Measurements from ENCODE around the gene CPA4.
"Not testable (repeated sequence)": the region's sequence is repeated elsewhere in the genome, so short reads cannot be mapped to it uniquely, and the experiment has no call there.

CPA4 gene

DNA sequence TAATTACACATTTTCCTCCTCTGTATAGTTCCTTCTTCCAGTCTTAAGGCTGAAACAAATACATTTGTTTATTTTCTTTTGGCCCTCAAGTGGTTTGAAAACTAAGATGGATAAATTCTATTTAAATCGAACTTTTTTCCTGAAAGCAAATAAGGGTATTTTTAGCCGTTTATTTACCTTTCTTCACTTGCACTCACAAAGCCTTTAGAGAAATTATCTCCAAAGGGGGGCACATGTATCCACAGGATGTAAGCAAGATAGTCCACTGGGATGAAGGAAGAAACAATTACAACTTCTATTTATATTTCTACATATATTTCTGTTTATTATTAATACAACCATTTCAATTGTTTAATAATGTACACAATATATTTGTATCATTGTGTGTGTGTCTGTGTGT is 10.2 kb downstream of the CPA4 start:
- no peak for DNase-seq (ENCODE audit: low read depth)

DNA sequence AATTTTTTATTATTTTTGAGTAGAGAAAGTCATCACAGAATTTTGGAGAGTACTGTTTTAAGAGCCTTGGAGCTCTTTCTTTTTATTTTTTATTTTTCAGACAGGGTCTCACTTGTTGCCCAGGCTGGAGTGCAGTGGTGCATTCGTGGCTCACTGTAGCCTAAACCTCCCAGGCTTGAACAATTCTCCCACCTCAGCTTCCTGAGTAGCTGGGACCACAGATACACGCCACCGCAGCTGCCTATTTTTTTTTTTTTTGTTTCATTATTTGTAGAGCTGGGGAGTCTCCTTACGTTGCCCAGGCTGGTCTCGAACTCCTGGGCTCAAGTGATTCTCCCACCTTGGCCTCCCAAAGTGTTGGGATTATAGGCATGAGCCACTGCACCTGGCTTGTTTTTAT is 10.6 kb downstream of the CPA4 start:
- DNase-seq (ENCODE audit: low read depth): no peak

DNA sequence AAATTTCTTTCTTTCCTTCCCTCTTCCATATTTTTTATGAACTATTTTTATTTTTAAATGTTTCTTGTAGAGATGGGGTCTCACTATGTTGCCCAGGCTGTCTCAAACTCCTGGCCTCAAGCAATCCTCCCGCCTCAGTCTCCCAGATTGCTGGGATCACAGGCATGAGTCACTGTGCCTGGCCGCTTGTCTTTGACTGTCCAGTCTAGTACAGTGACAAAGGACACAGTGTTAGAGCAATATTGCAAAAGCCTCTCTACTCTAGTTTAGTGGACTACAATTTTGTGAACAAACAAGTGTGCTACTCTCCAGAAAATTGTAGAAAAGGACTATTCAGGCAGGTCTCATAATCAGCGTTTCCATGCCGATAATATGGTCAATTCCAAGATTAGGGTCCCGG is 11.0 kb downstream of the CPA4 start:
- no peak for DNase-seq (ENCODE audit: low read depth)

- no peak for DNase-seq (ENCODE audit: low read depth)
These were observed 11.9 kb downstream of the CPA4 start for GRCh38 chr7:130304878-130305277.

GRCh38 chr7:130305433-130306042 is 12.6 kb downstream of the CPA4 start:
- DNase-seq (ENCODE audit: low read depth): no peak

DNA sequence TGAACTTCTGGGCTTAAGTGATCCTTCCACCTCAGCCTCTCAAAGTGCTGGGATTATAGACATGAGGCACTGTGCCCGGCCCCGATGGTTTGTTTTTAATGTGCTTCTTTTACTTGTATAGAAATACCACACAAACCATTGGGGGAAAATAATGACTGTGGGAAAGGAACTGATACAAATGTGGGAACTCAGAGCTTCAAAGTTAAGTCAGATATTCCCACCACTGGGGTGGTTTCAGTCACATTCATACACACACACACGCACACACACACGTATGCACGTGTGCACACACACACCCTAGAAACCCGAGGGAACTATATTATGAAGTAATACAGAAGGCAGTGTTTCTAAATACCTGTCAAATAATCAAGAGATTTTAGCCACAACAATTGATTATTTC is 17.0 kb downstream of the CPA4 start:
- DNase-seq (ENCODE audit: low read depth): no peak

- DNase-seq (ENCODE audit: low read depth): no peak
These were observed 21.3 kb downstream of the CPA4 start for GRCh38 chr7:130314305-130314704.

DNA sequence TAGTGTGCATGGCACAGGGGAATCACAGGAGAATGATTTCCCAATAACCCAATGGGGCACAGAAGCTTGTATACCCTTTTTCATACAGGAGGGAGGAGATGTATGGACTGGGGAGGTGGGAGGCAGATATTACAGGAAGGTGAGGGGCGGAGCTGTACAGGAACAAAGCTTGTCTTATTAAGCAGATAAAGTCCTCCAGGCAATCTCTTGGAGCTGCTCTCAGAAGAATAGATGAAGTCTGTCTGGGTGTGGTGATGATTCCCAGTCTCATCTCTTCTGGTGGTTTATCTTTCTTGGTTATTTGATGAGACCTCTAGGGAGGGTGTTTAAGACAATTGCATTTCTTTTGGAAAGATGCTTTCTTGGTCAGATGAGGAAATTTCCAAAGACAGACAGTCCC is 26.6 kb downstream of the CPA4 start:
- no peak for DNase-seq (ENCODE audit: low read depth)

- DNase-seq (ENCODE audit: low read depth): not testable (repeated sequence)
These were observed 28.7 kb downstream of the CPA4 start for GRCh38 chr7:130321542-130322229.

DNA sequence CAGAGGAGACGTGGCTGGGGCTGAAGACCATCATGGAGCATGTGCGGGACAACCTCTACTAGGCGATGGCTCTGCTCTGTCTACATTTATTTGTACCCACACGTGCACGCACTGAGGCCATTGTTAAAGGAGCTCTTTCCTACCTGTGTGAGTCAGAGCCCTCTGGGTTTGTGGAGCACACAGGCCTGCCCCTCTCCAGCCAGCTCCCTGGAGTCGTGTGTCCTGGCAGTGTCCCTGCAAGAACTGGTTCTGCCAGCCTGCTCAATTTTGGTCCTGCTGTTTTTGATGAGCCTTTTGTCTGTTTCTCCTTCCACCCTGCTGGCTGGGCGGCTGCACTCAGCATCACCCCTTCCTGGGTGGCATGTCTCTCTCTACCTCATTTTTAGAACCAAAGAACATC is 29.7 kb downstream of the CPA4 start:
- DNase-seq (ENCODE audit: low read depth): no peak

- no peak for DNase-seq (ENCODE audit: low read depth)
These were observed 31.5 kb downstream of the CPA4 start for GRCh38 chr7:130324306-130324943.

DNA sequence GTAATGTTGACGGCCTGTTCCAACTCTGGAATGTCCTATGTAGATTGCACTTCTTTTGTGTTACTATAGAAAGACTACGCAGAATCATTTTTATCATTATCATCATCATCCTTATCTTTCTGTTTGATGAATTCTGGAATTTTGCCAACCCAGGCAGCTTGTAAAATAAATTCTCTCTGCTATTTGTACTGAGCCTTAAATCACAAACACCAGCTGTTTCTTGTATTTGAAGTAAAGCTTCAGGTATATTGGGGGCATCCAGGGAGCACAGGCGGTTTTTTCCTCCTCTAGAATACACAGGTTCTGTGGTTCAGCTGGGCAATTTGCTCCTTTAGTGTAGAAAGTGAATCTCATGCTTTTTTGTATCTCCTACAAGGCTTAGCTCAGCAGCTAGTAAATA is 36.7 kb downstream of the CPA4 start:
- DNase-seq (ENCODE audit: low read depth): no peak

DNA sequence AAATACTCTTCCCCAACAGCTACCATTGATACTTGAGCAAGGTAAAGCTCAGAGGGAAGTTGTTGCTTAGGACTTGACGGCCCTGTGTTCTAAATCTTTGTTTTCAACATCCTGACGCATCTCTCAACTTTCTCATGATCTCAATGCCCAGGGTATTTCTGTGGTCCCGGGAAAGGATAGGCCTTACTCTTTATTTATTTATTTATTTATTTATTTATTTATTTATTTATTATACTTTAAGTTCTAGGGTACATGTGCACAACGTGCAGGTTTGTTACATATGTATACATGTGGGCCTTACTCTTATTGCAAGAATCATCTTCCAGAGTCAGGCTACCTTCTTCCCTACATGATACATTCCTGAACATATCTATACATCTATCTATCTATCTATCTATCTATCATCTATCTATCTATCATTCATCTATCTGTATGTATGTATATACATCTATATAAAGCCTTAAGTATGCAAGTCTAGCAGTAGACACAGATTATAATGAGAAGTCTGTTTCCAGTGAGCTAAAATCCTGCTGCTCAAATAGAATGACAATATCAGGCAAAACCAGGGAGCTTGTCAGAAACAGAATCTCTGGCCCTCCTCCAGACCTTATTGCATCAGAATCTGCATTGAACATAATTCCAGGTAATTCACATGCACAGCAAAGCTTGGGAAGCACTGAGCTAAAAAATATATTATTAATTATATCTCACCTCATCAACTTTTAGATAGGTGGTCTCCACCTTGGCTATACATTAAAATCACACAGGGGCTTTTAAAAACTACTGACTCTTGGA is 39.5 kb downstream of the CPA4 start:
- DNase-seq (ENCODE audit: low read depth): no peak

- no peak for DNase-seq (ENCODE audit: low read depth)
These were observed 40.9 kb downstream of the CPA4 start for GRCh38 chr7:130333832-130334231.

GRCh38 chr7:130334274-130334673 is 41.3 kb downstream of the CPA4 start:
- DNase-seq (ENCODE audit: low read depth): no peak

GRCh38 chr7:130337410-130337971 is 44.5 kb downstream of the CPA4 start:
- DNase-seq (ENCODE audit: low read depth): no peak

DNA sequence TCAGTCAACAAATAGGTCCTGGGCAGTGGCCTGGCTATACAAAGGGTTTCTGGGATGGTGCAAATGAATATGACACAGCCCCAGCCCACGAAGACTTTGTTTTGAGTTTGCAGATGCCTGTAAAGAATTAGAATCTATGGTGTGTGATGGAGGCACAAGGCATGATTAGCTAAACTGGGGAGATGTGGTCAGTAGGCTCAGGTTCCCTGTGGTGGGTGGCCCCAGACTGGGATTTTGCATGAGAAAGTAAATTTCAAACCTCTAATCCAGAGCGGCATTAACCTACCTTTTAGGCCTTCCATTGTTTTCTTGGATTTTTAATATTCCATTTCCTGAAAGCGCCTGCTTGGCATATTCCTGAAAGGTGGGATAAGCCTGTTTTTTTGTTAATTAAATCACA is 45.3 kb downstream of the CPA4 start:
- DNase-seq (ENCODE audit: low read depth): no peak

- no peak for DNase-seq (ENCODE audit: low read depth)
These were observed 48.9 kb downstream of the CPA4 start for GRCh38 chr7:130341882-130342281.

GRCh38 chr7:130342701-130343380 is 49.9 kb downstream of the CPA4 start:
- DNase-seq (ENCODE audit: low read depth): no peak

DNA sequence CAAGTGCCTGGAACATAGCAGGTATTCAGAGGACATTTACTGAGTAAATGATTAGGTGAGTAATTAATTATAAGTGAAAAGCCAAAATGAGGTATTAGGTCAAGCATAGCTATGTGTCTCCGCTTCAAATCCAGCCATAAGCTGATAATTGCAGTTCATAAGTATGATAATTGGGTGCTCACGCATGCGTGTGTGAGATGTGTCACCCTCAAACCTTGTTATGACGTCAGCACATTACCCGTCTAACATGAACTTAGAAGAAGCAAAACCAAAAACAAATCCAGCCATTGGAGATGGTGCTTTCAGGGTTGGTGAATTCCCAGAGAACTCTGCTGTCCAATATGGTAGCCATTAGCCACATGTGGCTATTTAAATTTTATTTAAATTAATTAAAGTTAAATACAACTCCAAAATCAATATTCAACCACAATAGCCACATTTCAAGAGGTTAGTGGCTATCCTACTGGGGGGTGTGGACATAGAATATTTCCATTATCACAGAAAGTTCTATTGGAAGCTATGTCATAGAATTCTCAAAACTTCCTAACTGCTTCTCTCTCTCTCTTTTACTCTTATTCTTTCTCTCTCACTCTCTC is 51.4 kb downstream of the CPA4 start, which contains the start of gene CPA5:
CPA5 (plus strand) TSS at position 546 of the 596 bp plus-strand sequence. CDS start 1,670 bp downstream, outside the sequence.
- no peak for DNase-seq (ENCODE audit: low read depth)

DNA sequence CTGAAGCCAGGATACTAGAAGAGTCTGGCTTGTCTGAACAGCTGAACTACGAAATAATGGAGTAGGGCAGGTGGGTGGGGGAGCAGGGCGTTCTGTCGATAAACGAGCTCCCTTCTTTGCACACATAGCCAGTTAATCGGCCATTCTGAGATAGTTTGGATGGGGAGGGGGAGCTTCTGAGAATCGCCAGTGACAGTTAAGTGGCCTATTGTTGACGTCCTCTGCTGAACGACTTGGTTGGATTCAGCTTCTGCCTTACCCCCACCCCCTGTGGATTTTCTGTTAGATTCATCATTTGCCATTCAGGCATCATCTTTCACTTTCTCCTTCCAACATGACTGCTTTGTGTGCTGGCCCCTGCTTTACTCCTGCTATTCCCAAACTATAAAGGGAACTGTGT is 52.2 kb downstream of the CPA4 start:
- DNase-seq (ENCODE audit: low read depth): no peak
